Chondrocyte (in vitro differentiated cells): ENCODE measurements around the gene CYP39A1. TPM values are rescaled to one million over a fixed set of nuclear protein-coding genes. Genes with fewer than 3 reads are reported as not detected.

ENCODE experiments used
- DNase-seq: peaks from one replicate; pipeline ENCODE4 v3.0.0; 2021; ENCODE audit warnings: mixed read lengths, low spot score
- H3K27ac Mint-ChIP-seq: one replicate; pipeline ENCODE4 v1.8.0; 2021; ENCODE audit warnings: mild to moderate bottlenecking, moderate library complexity, mixed read lengths; ENCODE audit not compliant: unreplicated experiment
- H3K27me3 Mint-ChIP-seq: 2 replicates; pipeline ENCODE4 v1.8.0; 2021; ENCODE audit warnings: low read depth, mixed read lengths
- H3K36me3 Mint-ChIP-seq: 2 replicates; pipeline ENCODE4 v1.8.0; 2021; ENCODE audit warnings: low read depth, mixed read lengths
- H3K4me1 Mint-ChIP-seq: 2 replicates; pipeline ENCODE4 v1.8.0; 2021; ENCODE audit warnings: low read depth, mild to moderate bottlenecking, mixed read lengths
- H3K4me3 Mint-ChIP-seq: one replicate; pipeline ENCODE4 v1.8.0; 2021; ENCODE audit warnings: mild to moderate bottlenecking, moderate library complexity, mixed read lengths; ENCODE audit not compliant: unreplicated experiment
- H3K9me3 Mint-ChIP-seq: 2 replicates; pipeline ENCODE4 v1.8.0; 2021; ENCODE audit warnings: low read depth, mixed read lengths
- CTCF ChIP-seq: fragments of 200-600 bp; sonication (generic); IDR thresholded peaks from 2 replicates; pipeline ENCODE4 v1.5.0; 2021; ENCODE audit warnings: antibody characterized with exemption, mild to moderate bottlenecking, moderate library complexity
- total RNA-seq: library from RNA; stranded (reverse); gene quantifications from 3 replicates; pipeline ENCODE4 v1.2.1, GENCODE V29; 2021

The CYP39A1 gene
- total RNA-seq, 1 donor from 2014 or later = 0.62 TPM

GRCh38 chr6:46592740-46593139 lies 59.9 kb downstream of the CYP39A1 start:
- no peak for DNase-seq
- Mint-ChIP-seq H3K36me3 (peaks cover 2% of the 10 kb centered on the region), H3K27ac (no peak overlapping the region), H3K4me1 (no peaks in the 10 kb centered on the region), H3K27me3 (peaks cover 1% of the 10 kb centered on the region), H3K4me3 (no peak overlapping the region), H3K9me3 (peaks cover 10% of the 10 kb centered on the region)
- TF ChIP-seq CTCF = no peak

GRCh38 chr6:46592046-46592445 lies 60.6 kb downstream of the CYP39A1 start:
- Mint-ChIP-seq H3K27ac (no peak overlapping the region), H3K27me3 (peaks cover 1% of the 10 kb centered on the region), H3K4me1 (no peaks in the 10 kb centered on the region), H3K36me3 (peaks cover 2% of the 10 kb centered on the region), H3K9me3 (peaks cover 10% of the 10 kb centered on the region), H3K4me3 (no peak overlapping the region)
- no peak for TF ChIP-seq CTCF
- DNase-seq = no peak

- no peaks in the 10 kb centered on the region for H3K4me1 Mint-ChIP-seq
- no peak overlapping the region for H3K4me3 Mint-ChIP-seq
- peaks cover 10% of the 10 kb centered on the region for H3K9me3 Mint-ChIP-seq
- DNase-seq = no peak
- H3K27me3 Mint-ChIP-seq = peaks cover 1% of the 10 kb centered on the region
- H3K36me3 Mint-ChIP-seq = peaks cover 2% of the 10 kb centered on the region
- no peak for TF ChIP-seq CTCF
- H3K27ac Mint-ChIP-seq = no peak overlapping the region
These were observed 61.9 kb downstream of the CYP39A1 start for GRCh38 chr6:46590765-46591164.

GRCh38 chr6:46586906-46587305 lies 65.7 kb downstream of the CYP39A1 start:
- no peak for DNase-seq
- peaks cover 1% of the 10 kb centered on the region for H3K27me3 Mint-ChIP-seq
- peaks cover 3% of the 10 kb centered on the region for H3K4me1 Mint-ChIP-seq
- H3K4me3 Mint-ChIP-seq = no peak overlapping the region
- H3K27ac Mint-ChIP-seq = no peak overlapping the region
- no peaks in the 10 kb centered on the region for H3K36me3 Mint-ChIP-seq
- H3K9me3 Mint-ChIP-seq = no peaks in the 10 kb centered on the region
- TF ChIP-seq CTCF = no peak

- Mint-ChIP-seq H3K9me3 (no peaks in the 10 kb centered on the region), H3K4me3 (no peak overlapping the region), H3K27me3 (no peaks in the 10 kb centered on the region), H3K36me3 (no peaks in the 10 kb centered on the region), H3K27ac (no peak overlapping the region), H3K4me1 (peaks cover 3% of the 10 kb centered on the region)
- DNase-seq = no peak
- no peak for TF ChIP-seq CTCF
These were observed 68.0 kb downstream of the CYP39A1 start for GRCh38 chr6:46584586-46584985.
